Superior temporal gyrus (tissue), 1 donor: Measurements from ENCODE around the gene ALDH1L2.

Source experiments
- DNase-seq: peaks from one replicate; pipeline ENCODE4 v3.0.0-alpha.2; 2016; ENCODE audit errors: extremely low spot score

ALDH1L2 gene

DNA sequence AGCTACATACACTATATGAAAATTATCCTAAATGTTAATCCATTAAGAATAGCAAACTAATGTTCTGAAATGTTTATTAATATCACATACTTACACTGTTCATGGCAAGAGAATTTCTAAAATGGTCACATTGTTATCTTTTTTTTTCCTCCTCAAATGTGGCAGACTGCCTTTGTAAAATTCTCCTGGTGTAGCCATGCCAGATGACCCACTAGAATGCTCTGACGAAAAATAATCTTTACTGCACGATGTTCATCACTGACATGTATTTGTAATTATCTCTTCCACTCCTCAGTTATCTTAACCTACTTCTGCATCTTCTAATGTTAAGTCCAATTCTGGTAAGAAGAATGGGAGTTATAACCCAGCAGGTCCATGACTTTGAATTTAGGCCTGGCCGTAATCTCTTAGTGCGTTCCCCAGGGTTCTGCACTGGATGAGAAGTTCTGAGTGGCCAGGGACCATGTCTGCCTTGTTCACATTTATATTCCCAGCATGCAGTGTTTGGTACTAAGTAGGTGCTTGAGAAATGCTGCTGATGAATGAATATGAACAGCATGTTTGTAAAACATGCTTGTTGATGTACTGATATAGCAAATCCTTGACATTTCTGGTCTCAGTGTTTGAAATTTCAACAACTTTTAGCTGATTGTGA lies 51.4 kb downstream of the ALDH1L2 start:
- no peak for DNase-seq

DNA sequence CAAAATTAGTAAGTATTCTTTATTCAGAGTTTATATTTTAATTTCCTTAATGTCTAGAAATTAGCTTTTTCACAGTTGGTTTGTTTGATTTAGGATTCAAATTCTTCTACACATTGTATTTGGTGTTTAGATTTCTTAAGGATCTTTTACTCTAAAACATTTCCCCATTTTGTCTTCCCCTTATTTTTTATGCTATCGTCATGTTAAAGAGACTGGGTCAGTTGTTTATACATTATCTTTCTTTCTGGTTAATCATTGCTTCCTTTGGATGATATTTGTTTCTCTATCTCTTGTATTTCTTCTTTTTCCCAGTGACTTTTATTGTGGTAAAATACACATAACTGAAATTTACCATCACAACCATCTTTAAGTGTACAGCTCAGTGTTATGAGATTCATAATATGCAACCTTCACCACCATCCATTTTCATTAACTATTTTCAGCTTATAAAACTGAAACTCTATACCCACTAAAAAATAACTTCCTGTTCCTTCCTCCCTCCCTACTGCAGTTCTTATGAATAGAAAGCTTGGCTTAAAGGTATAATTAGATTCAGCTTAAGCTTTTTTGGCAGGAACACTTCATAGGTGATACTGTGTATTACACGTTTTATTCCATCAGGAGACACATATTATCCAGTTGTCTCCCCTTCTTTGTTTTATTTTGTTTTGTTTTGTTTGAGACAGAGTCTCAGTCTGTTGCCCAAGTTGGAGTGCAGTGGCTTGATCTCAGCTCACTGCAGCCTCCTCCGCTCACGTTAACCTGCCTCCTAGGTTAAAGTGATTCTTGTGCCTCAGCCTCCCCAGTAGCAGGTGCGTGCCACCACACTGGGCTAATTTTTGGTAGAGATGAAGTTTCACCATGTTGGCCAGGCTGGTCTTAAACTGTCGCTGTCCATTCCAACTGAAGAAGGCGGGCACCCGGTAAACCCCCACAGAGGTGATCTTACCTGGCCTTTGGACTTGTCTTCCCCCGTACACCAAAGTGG lies 53.1 kb downstream of the ALDH1L2 start:
- no peak for DNase-seq

DNA sequence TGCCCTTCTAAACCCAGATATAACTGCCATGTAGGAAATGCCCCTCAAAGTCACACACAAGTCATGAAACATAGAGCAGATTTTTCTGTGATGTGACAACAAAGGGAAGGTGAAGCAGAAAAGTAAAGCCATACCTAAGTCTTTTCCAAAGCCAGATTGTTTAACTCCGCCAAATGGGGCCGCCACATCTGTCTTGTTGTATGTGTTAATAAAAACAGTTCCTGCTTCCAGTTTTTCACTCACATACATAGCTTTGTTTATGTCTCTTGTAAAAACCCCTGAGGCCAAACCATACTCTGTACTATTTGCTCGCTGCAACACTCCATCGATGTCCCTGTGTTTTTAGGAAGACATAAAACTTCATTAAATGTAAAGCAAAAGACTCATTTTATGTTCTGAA lies 57.8 kb downstream of the ALDH1L2 start:
- DNase-seq, result no peak

DNA sequence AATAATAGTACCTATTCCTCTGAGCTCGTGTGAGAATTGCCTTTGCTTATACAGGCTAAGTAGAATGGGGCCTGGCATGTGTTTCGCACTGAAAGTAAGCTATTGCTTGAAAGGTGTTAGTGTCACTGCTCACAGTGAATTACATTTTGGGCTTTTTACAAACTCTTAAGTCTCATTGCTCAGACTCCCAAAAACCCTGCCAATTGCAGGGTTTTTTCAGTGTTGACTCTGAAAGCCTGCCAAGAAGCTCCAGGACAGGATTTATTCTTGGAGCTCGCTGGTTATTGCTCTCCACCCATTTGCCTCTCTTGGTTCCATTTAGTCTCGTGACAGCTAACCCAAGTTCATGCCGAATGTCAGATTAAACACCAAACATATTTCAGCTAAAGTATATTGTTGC lies 58.4 kb downstream of the ALDH1L2 start:
- peak; percentile 74 for DNase-seq

DNA sequence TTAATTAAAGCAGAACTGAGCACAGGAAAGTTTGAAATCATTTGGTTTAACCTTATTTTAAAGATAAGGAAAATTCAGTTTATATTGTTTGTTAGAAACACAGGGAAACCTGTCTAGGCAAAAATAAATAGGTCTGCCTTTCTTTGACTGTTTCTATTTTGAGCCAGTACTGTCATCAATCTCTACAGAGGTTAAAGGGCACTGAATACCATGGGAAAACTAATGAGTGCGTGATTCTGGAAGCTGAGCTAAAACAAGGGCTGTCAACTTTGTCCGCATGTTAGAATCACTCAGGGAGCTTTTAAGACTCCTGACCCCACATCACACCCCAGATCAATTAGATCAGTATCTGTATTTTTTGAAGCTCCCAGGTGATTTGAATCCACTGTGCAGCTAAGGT lies 59.3 kb downstream of the ALDH1L2 start:
- no peak for DNase-seq

DNA sequence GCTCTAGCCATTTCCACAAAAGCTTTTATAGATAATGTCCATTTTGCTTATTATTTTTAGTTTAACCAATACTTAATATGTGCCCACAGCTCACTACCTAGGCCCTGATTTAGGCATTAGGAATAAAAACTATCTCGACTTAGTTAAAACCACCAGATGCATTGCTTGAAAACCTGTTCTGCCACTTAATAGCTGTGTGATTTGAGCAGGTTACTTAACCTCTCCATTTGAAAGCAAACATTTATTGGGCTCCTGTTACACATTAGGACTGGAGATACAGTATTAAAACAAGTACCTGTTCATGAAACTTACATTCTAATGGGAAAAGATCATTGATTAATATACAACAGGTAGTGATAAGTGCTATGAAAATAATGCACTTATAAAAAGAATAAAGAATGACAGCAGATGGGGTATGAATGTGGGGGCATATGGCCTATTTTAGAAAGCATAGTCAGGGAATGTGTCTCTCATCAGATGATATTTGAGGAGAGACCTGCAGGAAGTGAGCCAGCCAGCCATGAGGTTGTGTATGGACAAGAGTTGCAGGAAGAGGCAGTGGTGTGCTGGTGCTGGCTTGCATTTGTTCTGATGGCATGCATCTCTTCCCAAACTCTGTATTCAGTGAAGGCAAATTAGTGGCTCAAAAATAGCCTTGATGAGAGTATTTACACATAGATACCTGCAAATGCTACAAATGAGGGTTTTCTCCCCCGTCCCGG lies 63.9 kb downstream of the ALDH1L2 start:
- DNase-seq, result no peak

DNA sequence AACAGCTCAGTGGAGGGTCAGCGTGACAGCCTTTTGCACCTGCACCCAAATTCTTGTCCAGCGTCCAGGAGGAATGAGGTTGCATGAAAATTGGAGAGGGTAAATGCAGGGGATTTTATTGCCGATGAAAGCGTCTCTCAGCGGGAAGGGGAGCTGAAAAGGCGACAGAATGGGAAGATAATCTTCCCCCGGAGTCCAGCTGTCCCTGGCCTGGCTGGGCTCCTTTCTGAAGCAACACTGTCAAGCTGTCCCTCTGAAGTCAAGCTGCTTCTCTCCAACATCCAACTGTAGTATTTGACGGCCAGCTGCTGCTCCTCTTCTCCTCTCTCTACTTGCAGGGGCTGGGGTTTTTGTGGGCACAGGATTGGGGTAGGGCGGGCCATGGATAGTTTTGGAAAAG lies 65.5 kb downstream of the ALDH1L2 start:
- DNase-seq, result no peak

DNA sequence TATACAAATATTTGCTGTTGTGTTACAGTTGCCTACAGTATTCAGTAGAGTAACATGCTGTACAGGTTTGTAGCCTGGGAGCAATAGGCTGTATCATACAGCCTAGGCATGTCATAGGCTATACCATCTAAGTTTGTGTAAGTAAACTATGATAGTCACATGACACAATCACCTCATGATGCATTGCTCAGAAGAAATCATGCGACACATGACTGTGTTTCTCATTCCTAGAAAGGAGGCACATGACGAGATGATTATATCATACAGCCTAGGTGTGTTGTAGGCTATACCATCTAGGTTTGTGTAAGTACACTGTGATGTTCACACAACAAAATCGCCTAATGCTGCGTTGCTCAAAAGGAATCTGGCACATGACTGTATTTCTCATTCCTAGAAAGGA lies 66.2 kb downstream of the ALDH1L2 start:
- DNase-seq, result no peak

DNA sequence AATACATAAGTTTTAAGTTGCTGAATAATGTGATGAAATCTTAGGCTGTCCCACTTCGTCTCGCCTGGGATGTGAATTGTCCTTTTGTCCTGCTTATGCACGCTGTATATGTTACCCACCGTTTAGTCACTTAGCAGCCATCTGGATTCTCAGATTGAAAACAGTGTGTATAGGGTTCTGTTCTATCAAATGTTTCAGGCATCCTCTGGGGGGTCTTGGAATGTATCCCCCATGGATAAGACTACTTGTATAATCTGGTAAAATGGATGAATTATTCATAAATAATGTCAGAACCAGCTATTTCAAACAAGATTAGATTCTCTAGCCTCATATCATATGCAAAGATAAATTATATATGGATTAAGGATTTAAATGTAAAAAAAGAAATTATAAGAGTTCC lies 68.7 kb downstream of the ALDH1L2 start:
- no peak for DNase-seq

DNA sequence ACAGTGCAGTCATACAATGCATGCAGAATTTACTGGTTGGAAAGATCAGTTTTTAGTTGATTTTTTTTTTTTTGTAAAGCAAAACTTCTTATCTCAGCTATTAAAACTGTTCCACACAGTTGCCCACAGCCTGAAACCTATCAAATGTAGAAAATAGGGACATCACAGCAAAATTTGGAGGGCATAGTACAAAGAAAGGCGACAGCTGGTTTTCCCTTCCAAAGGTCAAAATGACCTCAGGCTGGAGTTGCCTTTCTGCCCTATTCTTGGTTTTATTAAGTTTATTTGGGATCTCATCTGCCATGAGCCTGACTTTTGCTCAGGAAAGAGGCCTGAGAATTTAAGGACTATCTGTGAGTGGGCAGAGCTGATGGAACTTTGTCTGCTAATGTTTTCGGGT lies 69.7 kb downstream of the ALDH1L2 start:
- DNase-seq, result no peak

DNA sequence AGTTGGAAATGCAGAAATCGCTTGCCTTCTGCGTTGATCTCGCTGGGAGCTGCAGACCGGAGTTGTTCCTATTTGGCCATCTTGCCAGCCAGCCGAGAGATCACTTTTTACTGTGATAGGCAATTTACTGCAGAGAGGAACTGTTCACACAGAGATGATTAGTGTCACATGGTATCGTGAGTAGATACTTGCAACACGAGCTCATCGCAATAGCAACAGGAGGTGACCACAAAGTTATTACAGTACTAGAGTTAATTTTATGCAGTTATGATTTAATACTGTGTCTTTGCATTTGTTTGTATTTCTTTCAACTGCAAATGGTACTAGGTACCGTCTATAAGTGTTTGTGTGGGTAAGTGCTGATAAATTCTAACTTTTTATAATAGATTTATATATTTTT lies 70.4 kb downstream of the ALDH1L2 start:
- DNase-seq, result no peak

DNA sequence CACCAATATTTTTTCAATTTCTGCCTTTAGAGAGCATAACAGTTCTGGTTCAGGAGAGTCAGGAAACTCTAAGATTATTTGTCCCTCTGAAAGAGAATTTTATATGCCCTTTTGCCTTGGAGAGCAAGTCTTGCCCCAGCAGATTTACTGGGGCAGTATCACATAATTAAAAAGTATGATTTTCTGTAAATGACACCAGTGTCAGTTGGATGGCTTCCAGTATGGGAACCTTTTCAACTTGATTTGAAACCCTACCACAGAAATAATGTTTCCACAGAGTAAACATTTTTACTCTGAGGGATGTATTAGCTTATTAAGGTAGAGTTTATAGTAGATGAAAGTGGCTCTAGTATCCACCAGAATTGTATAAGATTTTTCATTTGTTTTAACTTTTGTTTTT lies 82.8 kb downstream of the ALDH1L2 start:
- no peak for DNase-seq

DNA sequence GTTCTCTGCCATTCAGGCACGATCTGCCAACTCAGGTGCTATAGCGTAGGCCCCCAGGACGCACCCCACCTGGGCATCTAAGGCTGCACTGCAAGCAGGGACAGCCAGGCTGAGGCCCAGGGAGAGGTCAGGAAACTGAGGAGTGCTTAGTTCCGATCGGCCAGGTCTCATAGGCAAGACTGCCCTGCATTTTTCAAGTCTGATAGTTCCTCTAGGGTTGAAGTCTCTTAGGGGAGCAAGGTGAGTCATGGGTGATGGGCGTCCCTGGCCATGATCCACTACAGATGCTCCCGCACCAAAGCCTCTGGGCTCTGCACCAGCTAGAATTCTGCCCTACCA lies 84.9 kb downstream of the ALDH1L2 start:
- no peak for DNase-seq

DNA sequence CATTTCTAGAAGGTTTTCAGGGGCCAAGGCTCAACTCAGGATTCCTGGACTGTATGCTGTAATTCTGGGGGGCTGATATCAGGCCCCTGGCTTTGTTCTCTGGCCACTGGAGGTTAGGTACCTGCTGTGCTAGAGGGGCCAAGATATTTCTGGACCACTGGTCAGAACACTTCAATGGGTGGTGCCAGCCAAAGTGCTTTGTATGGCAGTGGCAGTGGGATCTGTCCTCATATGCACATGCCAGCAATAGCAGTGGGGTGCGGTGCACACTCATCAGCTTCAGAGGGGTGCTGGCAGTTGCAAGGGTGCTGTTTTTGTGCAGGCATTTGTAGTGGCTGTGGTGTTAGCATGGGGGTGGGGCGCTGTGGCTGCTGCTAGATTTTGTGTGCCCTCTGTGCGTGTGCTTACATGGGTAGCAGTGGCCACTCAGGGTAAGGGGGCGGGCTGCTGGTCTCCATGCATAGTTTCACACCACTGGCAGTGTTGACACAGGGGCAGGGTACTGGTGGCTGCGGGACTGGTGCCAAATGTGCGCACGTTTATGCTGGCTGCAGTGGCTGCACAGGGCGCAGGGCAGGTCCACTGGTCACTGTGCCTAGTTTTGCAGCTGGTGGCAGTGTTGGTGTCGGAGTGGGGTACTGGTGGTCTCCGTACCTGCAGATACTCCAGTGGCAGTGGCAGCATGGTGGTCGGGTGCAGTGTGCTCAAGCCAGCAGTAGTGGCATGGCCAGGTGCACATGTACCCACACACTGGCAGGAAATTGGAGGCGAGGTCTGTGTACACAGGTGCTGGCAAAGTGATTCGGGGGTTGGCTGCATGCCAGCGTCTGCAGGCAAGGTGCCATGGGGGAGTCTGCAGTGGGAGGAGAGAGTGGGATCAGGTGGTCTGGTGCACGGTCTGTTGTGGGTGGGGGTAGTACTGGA lies 85.6 kb downstream of the ALDH1L2 start:
- DNase-seq, result no peak

DNA sequence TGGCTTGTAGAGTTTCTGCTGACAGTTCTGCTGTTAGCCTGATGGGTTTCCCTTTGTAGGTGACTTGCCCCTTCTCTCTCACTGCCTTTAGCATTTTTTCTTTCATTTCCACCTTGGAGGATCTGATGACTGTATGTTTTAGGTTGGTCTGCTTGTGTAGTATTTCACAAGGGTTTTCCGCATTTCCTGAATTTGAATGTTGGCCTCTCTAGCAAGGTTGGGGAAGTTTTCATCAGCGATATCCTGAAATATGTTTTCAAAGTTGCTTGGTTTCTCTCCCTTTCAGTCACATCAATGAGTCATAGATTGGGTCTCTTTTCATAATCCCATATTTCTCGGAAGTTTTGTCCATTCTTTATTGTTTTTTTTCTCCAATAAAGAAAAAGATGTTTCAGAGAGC lies 86.7 kb downstream of the ALDH1L2 start:
- no peak for DNase-seq

DNA sequence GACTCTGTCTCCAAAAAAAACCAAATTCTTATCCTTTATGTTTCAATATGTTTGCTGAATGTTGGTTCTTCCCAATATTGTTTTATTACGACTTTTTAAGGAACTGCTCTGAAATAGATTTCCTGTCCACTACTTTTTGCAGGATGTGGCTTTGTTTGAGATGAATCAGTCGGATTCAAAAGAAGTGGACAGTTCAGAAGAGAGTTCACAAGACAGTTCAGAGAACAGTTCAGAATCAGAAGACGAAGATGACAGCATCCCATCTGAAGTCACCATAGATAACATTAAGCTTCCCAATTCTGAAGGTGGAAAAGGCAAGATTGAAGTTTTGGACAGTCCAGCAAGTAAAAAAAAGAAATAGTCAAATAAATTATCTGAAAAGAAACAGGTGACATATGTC lies 89.9 kb downstream of the ALDH1L2 start:
- no peak for DNase-seq

DNA sequence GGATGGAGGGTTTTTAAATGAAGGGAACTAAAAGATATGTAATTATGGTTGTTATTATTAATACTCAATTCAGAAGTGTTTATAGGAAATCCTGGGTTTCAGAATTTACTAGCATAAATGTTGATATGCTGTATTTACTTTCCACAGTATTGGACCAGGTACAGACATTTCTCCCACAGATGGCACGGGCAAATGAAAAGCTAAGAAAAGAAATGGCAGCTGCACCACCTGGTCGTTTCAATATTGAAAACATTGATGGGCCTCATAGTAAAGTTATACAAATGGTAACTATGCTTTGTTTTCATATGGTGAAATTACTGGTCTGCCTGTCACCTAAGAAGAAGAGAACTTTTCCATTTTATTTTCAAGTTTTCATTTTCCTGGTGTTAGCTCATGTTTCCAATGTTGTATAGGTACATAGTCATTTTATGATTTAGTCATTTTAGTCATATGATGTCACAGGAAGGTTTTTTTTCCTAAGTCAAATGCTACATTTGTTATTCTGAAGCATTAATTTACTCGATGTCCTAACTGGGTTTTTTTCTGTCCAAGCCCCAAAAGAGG lies 92.6 kb downstream of the ALDH1L2 start:
- no peak for DNase-seq

DNA sequence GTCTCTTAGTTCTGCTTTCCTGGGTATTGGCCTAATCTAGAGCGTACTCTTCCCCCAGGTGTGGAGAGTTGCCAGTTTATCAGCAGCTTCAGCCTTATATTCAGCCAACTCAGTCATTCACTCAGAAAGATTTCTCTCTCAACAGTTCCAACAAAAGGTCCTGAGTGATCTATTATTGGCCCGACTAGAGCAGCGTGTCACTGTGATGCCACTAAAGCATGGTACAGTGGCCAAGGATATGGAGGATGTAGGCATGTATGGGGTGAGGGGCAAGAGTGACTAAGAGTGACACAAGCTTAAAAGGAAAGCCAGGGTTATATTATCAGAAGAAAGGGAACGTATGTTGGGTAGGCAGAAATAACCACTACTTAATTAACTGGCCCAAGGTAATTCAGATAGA lies 93.3 kb downstream of the ALDH1L2 start:
- no peak for DNase-seq

DNA sequence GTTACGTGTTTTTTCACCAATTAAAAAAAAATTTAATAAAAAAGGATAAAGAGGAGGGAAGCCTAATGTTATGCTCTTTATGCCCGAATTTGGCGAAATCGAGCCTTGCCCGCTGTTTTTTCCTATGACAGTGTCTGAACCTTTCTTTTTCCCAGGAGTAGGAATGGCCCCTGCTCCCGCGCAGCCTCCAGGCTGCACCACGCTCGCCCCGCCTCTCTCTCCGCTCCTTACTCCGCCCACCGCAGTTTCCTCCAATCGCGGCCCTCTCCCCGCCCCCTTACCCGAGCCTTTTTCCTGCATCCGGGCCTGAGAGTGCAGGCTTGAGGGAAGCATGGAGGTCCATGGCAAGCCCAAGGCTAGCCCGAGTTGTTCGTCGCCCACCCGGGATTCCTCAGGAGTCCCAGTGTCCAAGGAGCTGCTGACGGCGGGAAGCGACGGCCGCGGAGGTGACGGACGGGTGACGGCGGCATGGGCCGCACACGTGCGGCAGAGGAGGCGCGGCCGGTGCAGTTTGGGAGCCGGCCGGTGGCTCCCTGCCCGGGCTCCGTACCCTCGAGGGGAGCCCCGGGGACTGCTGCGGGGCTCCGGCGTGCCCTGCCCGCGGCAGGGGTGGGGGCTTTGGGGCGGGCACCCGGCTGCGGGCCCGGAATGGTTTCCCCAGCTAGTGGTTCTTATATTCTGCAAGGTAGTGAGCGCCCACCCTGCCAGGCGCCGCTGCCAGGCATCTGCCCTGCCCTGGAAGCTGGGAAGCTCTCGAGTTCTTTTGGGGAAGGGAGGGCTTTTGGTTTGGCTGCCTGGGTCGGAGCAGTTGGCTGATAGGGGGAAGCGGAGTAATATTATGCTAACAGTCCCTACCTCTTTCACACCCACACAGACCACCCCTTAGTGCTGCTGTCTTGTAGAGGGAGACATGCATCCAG lies 98.0 kb downstream of the ALDH1L2 start, which contains the start of gene NOPCHAP1:
Gene NOPCHAP1 (plus strand): TSS at position 295 of the 920 bp plus-strand sequence. CDS start 37 bp downstream, at position 332.
- DNase-seq, result peak; percentile 91

DNA sequence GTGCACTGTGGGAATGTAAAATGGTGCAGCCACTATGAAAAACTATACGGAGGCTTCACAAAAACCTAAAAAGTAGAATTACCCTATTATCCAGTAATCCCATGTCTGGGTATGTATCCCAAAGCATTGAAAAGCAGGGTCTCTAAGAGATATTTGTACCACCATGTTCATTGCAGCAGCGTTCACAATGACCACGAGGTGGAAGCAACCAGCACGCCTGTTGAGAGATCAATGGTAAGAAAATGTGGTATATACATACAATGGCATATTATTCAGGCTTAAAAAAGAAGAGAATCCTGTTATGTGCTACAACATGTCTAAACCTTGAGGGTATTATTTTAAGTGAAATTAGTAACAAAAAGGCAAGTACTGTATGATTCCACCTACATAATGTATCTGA lies 99.1 kb downstream of the ALDH1L2 start:
- no peak for DNase-seq
